NB4 (cell line): ENCODE measurements around the gene DNMBP.

Source experiments
- MYC ChIP-seq: IDR thresholded peaks from 2 replicates; pipeline ENCODE4 v1.6.1; 2011; ENCODE audit warnings: low read depth, low read length
- POLR2A ChIP-seq: IDR thresholded peaks from 2 replicates; pipeline ENCODE4 v1.6.1; 2011; ENCODE audit warnings: mild to moderate bottlenecking; ENCODE audit not compliant: insufficient read length; ENCODE audit errors: extremely low read depth
- TF ChIP-seq, protein P1 (sequence below): IDR thresholded peaks from one replicate; pipeline ENCODE4 v1.5.1; 2012; ENCODE audit warnings: low read depth, low read length
- TF ChIP-seq, protein P2 (sequence below): IDR thresholded peaks from 2 replicates; pipeline ENCODE4 v1.6.1; 2011; ENCODE audit warnings: low read depth, low read length

DNA sequence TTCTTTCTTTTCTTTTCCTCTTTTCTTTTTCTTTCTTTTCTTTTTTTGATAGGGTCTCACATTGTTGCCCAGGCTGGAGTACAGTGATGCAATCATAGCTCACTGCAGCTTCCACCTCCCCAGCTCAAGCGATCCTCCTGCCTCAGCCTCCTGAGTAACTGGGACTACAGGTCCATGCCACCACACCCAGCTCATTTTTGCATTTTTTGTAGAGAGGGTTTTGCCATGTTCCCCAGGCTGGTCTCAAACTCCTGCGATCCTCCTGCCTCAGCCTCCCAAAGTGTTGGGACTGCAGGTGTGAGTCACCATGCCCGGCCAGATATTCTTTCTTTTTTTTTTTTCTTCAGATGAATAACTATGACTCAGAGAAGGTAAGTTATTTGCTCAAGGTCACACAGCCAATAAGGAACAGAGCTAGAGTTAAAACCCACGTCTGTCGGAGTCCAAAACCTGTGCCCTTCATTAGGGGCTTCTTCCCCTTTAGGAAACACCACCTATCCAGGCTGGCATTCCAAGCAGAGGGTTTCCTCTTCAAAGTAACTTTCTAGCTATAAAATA, 28.1 kb upstream of the DNMBP start:
- TF ChIP-seq, protein P1, sequence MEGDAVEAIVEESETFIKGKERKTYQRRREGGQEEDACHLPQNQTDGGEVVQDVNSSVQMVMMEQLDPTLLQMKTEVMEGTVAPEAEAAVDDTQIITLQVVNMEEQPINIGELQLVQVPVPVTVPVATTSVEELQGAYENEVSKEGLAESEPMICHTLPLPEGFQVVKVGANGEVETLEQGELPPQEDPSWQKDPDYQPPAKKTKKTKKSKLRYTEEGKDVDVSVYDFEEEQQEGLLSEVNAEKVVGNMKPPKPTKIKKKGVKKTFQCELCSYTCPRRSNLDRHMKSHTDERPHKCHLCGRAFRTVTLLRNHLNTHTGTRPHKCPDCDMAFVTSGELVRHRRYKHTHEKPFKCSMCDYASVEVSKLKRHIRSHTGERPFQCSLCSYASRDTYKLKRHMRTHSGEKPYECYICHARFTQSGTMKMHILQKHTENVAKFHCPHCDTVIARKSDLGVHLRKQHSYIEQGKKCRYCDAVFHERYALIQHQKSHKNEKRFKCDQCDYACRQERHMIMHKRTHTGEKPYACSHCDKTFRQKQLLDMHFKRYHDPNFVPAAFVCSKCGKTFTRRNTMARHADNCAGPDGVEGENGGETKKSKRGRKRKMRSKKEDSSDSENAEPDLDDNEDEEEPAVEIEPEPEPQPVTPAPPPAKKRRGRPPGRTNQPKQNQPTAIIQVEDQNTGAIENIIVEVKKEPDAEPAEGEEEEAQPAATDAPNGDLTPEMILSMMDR: no peak
- TF ChIP-seq POLR2A: no peak
- TF ChIP-seq, protein P2, sequence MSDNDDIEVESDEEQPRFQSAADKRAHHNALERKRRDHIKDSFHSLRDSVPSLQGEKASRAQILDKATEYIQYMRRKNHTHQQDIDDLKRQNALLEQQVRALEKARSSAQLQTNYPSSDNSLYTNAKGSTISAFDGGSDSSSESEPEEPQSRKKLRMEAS: no peak
- TF ChIP-seq MYC: no peak
